GM18909 (cell line): ENCODE data around the gene SH2D7.

Source experiments
- ATAC-seq: cut with Tn5 transposase; IDR thresholded peaks from one replicate; pipeline ENCODE4 v1.9.1; 2021; ENCODE audit warnings: mild to moderate bottlenecking; ENCODE audit not compliant: unreplicated experiment, poor library complexity

Gene SH2D7

DNA sequence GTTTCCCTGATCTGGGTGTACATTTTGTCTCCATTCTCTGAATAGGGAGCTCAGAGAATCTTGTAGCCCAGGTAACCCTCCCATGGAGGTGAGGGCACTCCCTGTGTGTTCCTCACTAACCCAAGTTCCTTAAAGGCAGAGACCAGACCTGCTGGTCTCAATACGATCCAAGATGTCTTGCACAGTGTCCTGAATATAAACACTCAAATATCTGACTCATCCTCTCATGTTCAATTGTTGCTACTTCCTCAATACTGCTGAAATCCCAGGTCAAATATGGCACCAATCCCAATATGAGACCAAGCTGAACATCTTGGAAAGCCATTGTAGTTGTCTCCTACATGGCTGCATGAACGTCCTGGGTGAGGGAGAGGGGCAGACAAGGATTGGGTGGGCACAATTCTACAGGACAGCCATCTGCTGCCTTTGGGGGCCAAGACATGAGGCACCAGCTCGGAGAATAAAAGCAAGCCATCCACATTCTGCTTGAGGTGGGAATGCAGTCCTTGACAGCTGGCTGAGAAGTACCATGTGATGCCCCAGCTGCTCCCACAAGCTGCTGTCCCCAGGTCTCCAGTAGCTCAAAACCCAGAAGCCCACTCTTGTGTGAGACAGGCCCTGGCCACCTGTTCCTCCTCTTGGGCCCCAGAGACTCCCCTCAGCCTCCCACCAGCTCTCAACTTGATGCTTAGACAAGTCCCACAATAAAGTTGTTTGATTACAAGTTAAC lies 33.1 kb upstream of the SH2D7 start:
- no peak for ATAC-seq

GRCh38 chr15:78060232-78060631 lies 32.1 kb upstream of the SH2D7 start:
- ATAC-seq, result no peak

- peak; percentile 55 for ATAC-seq
Observed at GRCh38 chr15:78061963-78062427, 30.4 kb upstream of the SH2D7 start.

- no peak for ATAC-seq
Observed at GRCh38 chr15:78063217-78063616, 29.1 kb upstream of the SH2D7 start.

GRCh38 chr15:78063970-78064385 lies 28.4 kb upstream of the SH2D7 start:
- ATAC-seq, result no peak

- no peak for ATAC-seq
Observed at GRCh38 chr15:78064544-78064943, 27.8 kb upstream of the SH2D7 start.

DNA sequence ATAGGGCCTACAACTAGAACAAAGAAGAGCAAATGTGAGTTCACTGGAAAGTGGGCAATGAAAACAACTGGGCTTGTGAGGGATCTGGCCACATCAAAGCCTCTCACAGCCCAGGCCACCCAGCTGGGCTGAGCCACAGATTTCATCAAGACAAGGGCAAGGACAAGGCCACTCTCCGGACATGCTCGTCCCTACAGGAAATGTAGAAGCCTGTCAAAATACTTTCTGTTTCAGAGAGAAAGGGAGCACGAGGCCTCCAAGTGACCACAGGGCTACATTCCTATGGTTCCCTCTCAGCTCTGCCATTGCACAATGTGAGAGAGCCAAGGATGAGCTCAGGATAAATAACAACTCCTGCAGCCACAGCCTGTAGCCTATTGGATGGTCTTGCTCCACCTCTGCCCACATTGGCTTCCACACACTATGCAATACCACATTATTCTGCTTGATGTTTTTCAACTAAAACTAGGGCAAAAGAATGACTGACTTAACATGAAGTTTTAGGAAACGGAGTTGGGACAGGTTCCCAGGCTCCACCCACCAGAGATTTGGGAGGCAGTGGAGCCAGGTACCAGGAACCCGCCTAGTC lies 27.0 kb upstream of the SH2D7 start:
- ATAC-seq, result no peak

- ATAC-seq, result peak; percentile 43
Observed at GRCh38 chr15:78065973-78066946, 26.1 kb upstream of the SH2D7 start.

DNA sequence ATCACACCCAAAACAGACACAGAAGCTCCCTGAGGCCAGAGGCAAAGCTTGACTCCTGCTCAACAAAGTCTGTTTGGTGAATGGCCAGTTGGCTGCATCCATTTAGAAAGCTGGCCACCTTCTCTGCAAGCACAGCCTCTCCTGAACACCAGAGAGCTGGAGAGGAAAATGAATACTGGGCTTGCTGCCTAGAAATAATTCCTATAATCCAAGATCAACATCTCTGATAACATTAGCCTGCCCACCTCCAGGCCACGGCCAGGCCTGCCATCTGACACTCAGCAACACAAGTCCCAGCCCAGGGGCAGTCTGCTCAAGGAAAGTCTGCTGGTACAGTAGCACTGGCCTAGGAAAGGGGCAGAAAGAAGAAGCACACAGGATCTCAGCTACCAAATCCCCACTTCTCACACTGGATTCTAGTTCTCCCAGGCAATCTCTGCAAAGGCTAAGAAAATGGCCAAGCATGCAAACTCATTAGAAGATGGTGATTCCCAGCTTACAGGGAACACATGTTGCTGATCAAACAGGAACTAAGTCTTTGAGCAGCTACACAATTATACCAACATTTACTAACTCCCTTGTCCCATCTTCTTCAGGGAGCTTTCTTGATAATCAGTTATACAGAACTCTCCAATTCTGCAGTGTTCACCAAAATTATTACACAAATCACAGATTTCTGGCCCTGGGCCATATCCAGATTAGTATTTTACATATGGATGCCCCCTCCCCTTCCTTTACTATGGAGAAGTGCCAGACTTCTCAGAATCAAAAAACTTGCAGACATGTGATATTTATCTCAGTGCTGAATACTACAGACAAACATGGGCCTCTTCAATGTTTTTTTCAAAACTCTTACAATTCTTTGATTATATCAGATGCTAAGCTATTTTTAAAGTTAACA lies 24.8 kb upstream of the SH2D7 start:
- ATAC-seq, result no peak

- ATAC-seq, result no peak
Observed at GRCh38 chr15:78069052-78069414, 23.3 kb upstream of the SH2D7 start.

GRCh38 chr15:78069462-78070029 lies 22.8 kb upstream of the SH2D7 start:
- no peak for ATAC-seq

- ATAC-seq, result no peak
Observed at GRCh38 chr15:78070049-78070700, 22.2 kb upstream of the SH2D7 start.

- ATAC-seq, result no peak
Observed at GRCh38 chr15:78071383-78071782, 21.0 kb upstream of the SH2D7 start.

DNA sequence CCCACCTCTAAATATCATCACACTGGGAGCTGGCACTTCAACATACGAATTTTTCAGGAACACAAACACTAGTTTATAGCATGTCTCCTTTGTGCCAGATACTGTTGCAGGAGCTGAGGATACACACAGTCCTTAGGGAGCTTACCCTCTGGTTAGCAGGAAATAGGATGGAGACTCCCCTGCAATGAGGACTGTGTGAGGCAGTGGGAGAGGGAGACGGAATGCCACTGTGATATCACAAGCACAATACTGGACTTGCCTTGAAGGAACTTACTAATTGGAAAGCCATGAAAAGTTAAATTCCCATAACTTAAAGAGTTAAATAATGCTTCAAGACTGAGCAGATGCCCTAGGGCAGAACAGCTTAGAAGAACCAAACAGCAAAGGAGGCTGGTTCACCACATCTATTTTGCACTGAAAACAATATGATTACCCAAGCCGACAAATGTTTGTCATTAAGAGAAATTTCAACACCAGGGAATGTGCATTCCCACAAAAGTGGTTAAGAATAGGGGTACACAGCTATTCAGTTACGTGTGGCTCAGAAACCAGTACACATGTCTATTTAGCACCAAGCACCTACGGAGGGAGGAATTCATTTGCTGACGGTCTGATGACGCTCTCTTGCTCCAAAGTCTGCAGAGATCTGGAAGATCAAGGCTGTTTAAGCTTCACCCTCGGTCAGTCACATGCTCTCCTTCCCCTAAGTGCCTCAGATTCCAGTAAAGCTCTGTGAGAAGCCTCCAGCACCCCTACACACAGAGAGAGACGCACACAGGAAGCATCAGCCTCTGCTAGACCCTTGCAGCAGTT lies 20.1 kb upstream of the SH2D7 start:
- no peak for ATAC-seq

DNA sequence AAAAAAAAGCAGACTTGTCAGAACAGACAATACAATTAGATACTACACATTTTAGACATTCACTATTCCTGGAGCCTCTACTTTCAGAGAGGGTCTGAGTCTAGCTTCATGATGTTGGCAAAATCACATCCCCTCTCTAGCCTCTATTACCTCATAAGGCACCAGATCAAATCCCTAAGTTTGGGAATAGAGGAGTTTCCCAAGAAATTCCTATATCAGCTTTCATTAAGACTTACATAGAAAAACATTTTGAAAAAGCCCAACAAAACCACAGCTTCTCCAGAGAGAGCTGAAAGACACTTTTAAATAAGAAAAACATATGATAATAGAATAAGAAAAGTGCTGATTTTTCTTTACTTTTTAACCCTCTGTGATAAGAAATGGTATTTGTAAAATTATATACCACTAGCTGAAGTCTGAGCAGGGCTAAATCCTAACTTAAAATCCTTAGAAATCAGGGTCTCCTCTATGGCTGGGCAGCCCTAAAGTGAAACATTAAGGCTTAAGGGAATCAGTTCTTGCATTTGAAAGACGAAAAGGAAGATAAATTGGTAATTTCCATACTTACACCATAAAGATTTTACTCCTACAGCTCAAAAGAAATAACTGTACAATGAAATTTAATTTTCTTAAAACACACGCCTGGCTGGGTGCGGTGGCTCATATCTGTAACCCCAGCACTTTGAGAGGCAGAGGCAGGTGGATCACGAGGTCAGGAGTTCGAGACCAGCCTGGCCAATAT lies 19.1 kb upstream of the SH2D7 start:
- ATAC-seq, result no peak

GRCh38 chr15:78075490-78076230 lies 16.7 kb upstream of the SH2D7 start:
- no peak for ATAC-seq
